HEK293T (cell line): Measurements from ENCODE around the gene ITGA4.

Source experiments
- CTCF ChIA-PET: fragments of 350-600 bp; formaldehyde crosslinking; extraction: SDS; loops from one replicate; lab custom pipeline; 2021; ENCODE audit warnings: antibody characterized with exemption, inconsistent platforms; lab: Yijun Ruan, JAX
- POLR2A ChIA-PET: fragments of 350-600 bp; formaldehyde crosslinking; extraction: SDS; loops from one replicate; lab custom pipeline; 2020; ENCODE audit warnings: antibody characterized with exemption, inconsistent platforms; lab: Yijun Ruan, JAX
- DNase-seq: peaks from one replicate; pipeline ENCODE4 v3.0.0; 2012; ENCODE audit warnings: mixed read lengths; ENCODE audit errors: extremely low spot score
- ARNT ChIP-seq: fragments of 450-650 bp; IDR thresholded peaks from 2 replicates; pipeline ENCODE4 v1.6.1; 2017; ENCODE audit warnings: mild to moderate bottlenecking
- BHLHE40 ChIP-seq: fragments of 450-650 bp; IDR thresholded peaks from 2 replicates; pipeline ENCODE4 v1.6.1; 2016; ENCODE audit warnings: mild to moderate bottlenecking, moderate library complexity, borderline replicate concordance
- CTBP1 ChIP-seq: fragments of 450-650 bp; IDR thresholded peaks from 2 replicates; pipeline ENCODE4 v1.6.1; 2016; ENCODE audit warnings: borderline replicate concordance
- ELF4 ChIP-seq: fragments of 450-650 bp; IDR thresholded peaks from 2 replicates; pipeline ENCODE4 v1.6.1; 2017; ENCODE audit warnings: antibody characterized with exemption
- FOXA1 ChIP-seq: fragments of 450-650 bp; IDR thresholded peaks from 2 replicates; pipeline ENCODE4 v1.6.1; 2016; ENCODE audit warnings: mild to moderate bottlenecking
- FOXK2 ChIP-seq: fragments of 450-650 bp; IDR thresholded peaks from 2 replicates; pipeline ENCODE4 v1.6.1; 2016; ENCODE audit warnings: mild to moderate bottlenecking
- FOXM1 ChIP-seq: fragments of 450-650 bp; IDR thresholded peaks from 2 replicates; pipeline ENCODE4 v1.6.1; 2017; ENCODE audit warnings: mild to moderate bottlenecking, borderline replicate concordance
- HDGF ChIP-seq: fragments of 450-650 bp; IDR thresholded peaks from 2 replicates; pipeline ENCODE4 v1.6.1; 2017; ENCODE audit warnings: antibody characterized with exemption, borderline replicate concordance
- L3MBTL2 ChIP-seq: fragments of 450-650 bp; conservative IDR thresholded peaks from 2 replicates; pipeline ENCODE4 v1.6.1; 2016; ENCODE audit warnings: mild to moderate bottlenecking
- LEF1 ChIP-seq: fragments of 450-650 bp; IDR thresholded peaks from 2 replicates; pipeline ENCODE4 v1.6.1; 2017; ENCODE audit warnings: mild to moderate bottlenecking, borderline replicate concordance
- NFRKB ChIP-seq: fragments of 450-650 bp; IDR thresholded peaks from 2 replicates; pipeline ENCODE4 v1.6.1; 2016; ENCODE audit warnings: mild to moderate bottlenecking, moderate library complexity
- PKNOX1 ChIP-seq: fragments of 450-650 bp; IDR thresholded peaks from 2 replicates; pipeline ENCODE4 v1.6.1; 2016
- SP1 ChIP-seq: fragments of 450-650 bp; IDR thresholded peaks from 2 replicates; pipeline ENCODE4 v1.6.1; 2017
- SUZ12 ChIP-seq: fragments of 450-650 bp; IDR thresholded peaks from 2 replicates; pipeline ENCODE4 v1.6.1; 2016; ENCODE audit warnings: mild to moderate bottlenecking
- TARDBP ChIP-seq: fragments of 450-650 bp; IDR thresholded peaks from 2 replicates; pipeline ENCODE4 v1.6.1; 2016
- ZNF384 ChIP-seq: fragments of 450-650 bp; IDR thresholded peaks from 2 replicates; pipeline ENCODE4 v1.6.1; 2016

The ITGA4 gene

GRCh38 chr2:181581534-181581933, 124.3 kb downstream of the ITGA4 start:
- TF ChIP-seq FOXM1 (no peak), LEF1 (no peak), SP1 (no peak), CTBP1 (no peak), PKNOX1 (no peak), FOXK2 (no peak), NFRKB (no peak), ZNF384 (no peak), ARNT (no peak), SUZ12 (no peak), HDGF (no peak), L3MBTL2 (no peak), ELF4 (no peak), FOXA1 (no peak), BHLHE40 (no peak), TARDBP (no peak)
- CTCF ChIA-PET = interaction anchor here (0.6 kb wide), 1 partner anchor 94 kb away, joined by 6 read pairs; no protein-coding TSS in a partner anchor
- POLR2A ChIA-PET = no interaction called here
- no peak for DNase-seq

GRCh38 chr2:181585732-181586131, 128.5 kb downstream of the ITGA4 start:
- TF ChIP-seq L3MBTL2 (no peak), CTBP1 (no peak), BHLHE40 (no peak), ZNF384 (no peak), PKNOX1 (no peak), FOXA1 (no peak), LEF1 (no peak), NFRKB (no peak), HDGF (no peak), ARNT (no peak), ELF4 (no peak), FOXM1 (no peak), FOXK2 (no peak), SP1 (no peak), SUZ12 (no peak), TARDBP (no peak)
- CTCF ChIA-PET = no interaction called here
- POLR2A ChIA-PET = no interaction called here
- DNase-seq = no peak
